Activated CD4-positive, alpha-beta T cell treated with anti-CD3 and anti-CD28 coated beads, Interleukin-2, amount 50 U/mL, for 16 hours (primary cell): Measurements from ENCODE around the gene ABHD17C.
"Not testable (repeated sequence)": the region's sequence is repeated elsewhere in the genome, so short reads cannot be mapped to it uniquely, and the experiment has no call there.

Source experiments
- DNase-seq: peaks from one replicate; pipeline ENCODE4 v3.0.0-alpha.2; 2020

ABHD17C gene

GRCh38 chr15:80732818-80733217, 37.7 kb downstream of the ABHD17C start:
- DNase-seq: no peak

- DNase-seq: no peak
These were observed 38.4 kb downstream of the ABHD17C start for GRCh38 chr15:80733460-80733859.

- DNase-seq: no peak
These were observed 40.2 kb downstream of the ABHD17C start for GRCh38 chr15:80735344-80735743.

- no peak for DNase-seq
These were observed 41.5 kb downstream of the ABHD17C start for GRCh38 chr15:80736560-80736959.

- DNase-seq: no peak
These were observed 44.8 kb downstream of the ABHD17C start for GRCh38 chr15:80739919-80740318.

GRCh38 chr15:80742081-80742480, 47.0 kb downstream of the ABHD17C start:
- DNase-seq: no peak

- DNase-seq: no peak
These were observed 48.2 kb downstream of the ABHD17C start for GRCh38 chr15:80743189-80743833.

GRCh38 chr15:80744415-80744814, 49.3 kb downstream of the ABHD17C start:
- DNase-seq: no peak

- no peak for DNase-seq
These were observed 49.7 kb downstream of the ABHD17C start for GRCh38 chr15:80744826-80745225.

GRCh38 chr15:80745888-80746287, 50.8 kb downstream of the ABHD17C start:
- no peak for DNase-seq

GRCh38 chr15:80747317-80748053, 52.4 kb downstream of the ABHD17C start:
- DNase-seq: no peak

- no peak for DNase-seq
These were observed 54.5 kb downstream of the ABHD17C start for GRCh38 chr15:80749589-80749988.

- DNase-seq: no peak
These were observed 55.5 kb downstream of the ABHD17C start for GRCh38 chr15:80750575-80750974.

- no peak for DNase-seq
These were observed 57.1 kb downstream of the ABHD17C start for GRCh38 chr15:80752204-80752603.

- no peak for DNase-seq
These were observed 58.1 kb downstream of the ABHD17C start for GRCh38 chr15:80753161-80753560.

- DNase-seq: no peak
These were observed 58.9 kb downstream of the ABHD17C start for GRCh38 chr15:80754014-80754413.

GRCh38 chr15:80755885-80756284, 60.8 kb downstream of the ABHD17C start:
- no peak for DNase-seq

- no peak for DNase-seq
These were observed 63.1 kb downstream of the ABHD17C start for GRCh38 chr15:80758130-80758745.

- DNase-seq: no peak
These were observed 65.8 kb downstream of the ABHD17C start for GRCh38 chr15:80760960-80761359.

GRCh38 chr15:80761754-80762153, 66.6 kb downstream of the ABHD17C start:
- no peak for DNase-seq

- DNase-seq: not testable (repeated sequence)
These were observed 68.1 kb downstream of the ABHD17C start for GRCh38 chr15:80763235-80763634.

GRCh38 chr15:80764535-80764934, 69.4 kb downstream of the ABHD17C start:
- DNase-seq: no peak

- no peak for DNase-seq
These were observed 71.2 kb downstream of the ABHD17C start for GRCh38 chr15:80766275-80766674.

- no peak for DNase-seq
These were observed 73.0 kb downstream of the ABHD17C start for GRCh38 chr15:80768158-80768557.
